Spleen (tissue), 7 donors: ENCODE results near the gene FOXK2.

Experiments
- POLR2A ChIP-seq, 3 donors: fragments of 450-650 bp; IDR thresholded peaks; one replicate each; pipeline ENCODE4 v1.5.1; 2017; ENCODE audit warnings: antibody characterized with exemption in 3 of 3, mild to moderate bottlenecking in 1 of 3
- TF ChIP-seq, protein P1 (sequence below), 11 experiments: fragments of 200-600 bp in 7 of 11; fragments of 450-650 bp in 4 of 11; sonication (generic) in 4 of 11; IDR thresholded peaks in 8 of 11; conservative IDR thresholded peaks in 3 of 11; 1 replicate in 7 of 11; 2 replicates in 4 of 11; pipeline versions ENCODE4 v1.4.0 to v1.8.0; 2016 to 2021; ENCODE audit warnings: antibody characterized with exemption in 11 of 11, inconsistent platforms in 4 of 11, mild to moderate bottlenecking in 1 of 11
- donor health status: DM: no; HTN: no; CAD: no; lungs with moderate emphysema.
- donor health status: DM: no; HTN: no; CAD: no.
- donor health status: DM: no; HTN: no; CAD: no.

DNA sequence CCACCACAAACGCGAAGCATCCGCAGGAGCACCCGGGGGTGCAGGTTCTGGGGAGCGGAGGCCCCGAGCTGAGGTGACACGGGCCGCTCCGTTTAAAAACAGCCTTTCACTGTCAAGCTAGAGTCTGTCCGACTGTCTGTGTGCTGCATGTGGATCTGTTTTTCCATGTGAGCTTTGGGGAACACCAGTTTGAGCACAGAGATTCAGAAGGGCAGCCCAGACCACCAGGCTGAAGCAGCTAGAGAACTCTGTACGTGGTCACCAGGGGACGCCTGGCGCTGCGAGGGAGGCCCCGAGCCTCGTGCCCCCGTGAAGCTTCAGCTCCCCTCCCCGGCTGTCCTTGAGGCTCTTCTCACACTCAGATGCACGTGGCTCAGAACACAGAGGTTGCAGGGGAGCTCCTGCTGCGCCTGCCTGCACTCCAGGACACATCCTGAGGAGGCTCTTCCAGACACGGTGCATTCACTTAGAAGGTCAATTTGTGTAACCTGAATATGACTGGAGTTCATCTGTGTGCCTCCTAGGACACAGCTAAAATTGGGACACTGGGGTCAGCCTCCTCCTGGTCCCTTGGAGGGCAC lies 15.7 kb upstream of the FOXK2 start:
- TF ChIP-seq, protein P1, sequence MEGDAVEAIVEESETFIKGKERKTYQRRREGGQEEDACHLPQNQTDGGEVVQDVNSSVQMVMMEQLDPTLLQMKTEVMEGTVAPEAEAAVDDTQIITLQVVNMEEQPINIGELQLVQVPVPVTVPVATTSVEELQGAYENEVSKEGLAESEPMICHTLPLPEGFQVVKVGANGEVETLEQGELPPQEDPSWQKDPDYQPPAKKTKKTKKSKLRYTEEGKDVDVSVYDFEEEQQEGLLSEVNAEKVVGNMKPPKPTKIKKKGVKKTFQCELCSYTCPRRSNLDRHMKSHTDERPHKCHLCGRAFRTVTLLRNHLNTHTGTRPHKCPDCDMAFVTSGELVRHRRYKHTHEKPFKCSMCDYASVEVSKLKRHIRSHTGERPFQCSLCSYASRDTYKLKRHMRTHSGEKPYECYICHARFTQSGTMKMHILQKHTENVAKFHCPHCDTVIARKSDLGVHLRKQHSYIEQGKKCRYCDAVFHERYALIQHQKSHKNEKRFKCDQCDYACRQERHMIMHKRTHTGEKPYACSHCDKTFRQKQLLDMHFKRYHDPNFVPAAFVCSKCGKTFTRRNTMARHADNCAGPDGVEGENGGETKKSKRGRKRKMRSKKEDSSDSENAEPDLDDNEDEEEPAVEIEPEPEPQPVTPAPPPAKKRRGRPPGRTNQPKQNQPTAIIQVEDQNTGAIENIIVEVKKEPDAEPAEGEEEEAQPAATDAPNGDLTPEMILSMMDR (IDR thresholded peaks at IDR 0.05 in 8 of 11, conservative IDR thresholded peaks at IDR 0.05 in 3 of 11): no peak
- no peak for TF ChIP-seq POLR2A (IDR thresholded peaks at IDR 0.05)
